Measurements from ENCODE around the gene KIAA0825. TPM values are rescaled to one million over a fixed set of nuclear protein-coding genes. Genes with fewer than 3 reads are reported as not detected.

The KIAA0825 gene
- total and polyA plus RNA-seq, 3 experiments from 2014 or later: 1.4 to 1.7 (median 1.5) TPM

DNA sequence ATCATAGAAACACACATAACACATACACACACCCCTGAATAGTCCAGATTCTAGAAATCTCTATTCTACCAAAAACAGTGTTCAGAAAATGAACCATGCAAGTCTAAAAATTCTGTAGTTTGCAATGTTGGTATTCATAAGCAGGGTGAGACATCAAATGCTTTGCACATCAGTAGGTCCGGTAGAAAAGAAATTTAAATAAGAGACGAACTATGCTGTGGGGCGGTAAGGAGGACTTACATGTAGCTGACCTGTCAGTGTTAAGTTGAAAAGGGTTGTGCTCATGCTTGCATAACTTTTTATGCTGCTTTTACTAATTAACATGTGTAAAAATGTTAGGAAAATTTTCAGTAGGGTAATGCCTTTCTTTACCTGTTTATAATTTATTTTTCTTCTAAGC, 409.1 kb downstream of the KIAA0825 start:
- Mint-ChIP-seq H3K27ac (no peak overlapping the region), H3K27me3 (no peaks in the 10 kb centered on the region), H3K4me1 (no peaks in the 10 kb centered on the region), H3K36me3 (no peaks in the 10 kb centered on the region), H3K9me3 (no peaks in the 10 kb centered on the region), H3K4me3 (no peak overlapping the region)
- Histone ChIP-seq H3K36me3 (ENCODE audit: insufficient read depth, low read length) (no peaks in the 10 kb centered on the region), H3K9me3 (ENCODE audit: low read length) (no peaks in the 10 kb centered on the region), H3K27ac (ENCODE audit: low read depth, low read length) (no peak overlapping the region), H3K4me1 (ENCODE audit: insufficient read depth, low read length) (no peaks in the 10 kb centered on the region), H3K27me3 (ENCODE audit: insufficient read depth, low read length, poor library complexity, severe bottlenecking) (no peaks in the 10 kb centered on the region), H3K4me3 (ENCODE audit: low read length) (no peak overlapping the region)
- no peak for DNase-seq
- POLR2A ChIA-PET: no interaction called here
- CTCF ChIA-PET: no interaction called here

DNA sequence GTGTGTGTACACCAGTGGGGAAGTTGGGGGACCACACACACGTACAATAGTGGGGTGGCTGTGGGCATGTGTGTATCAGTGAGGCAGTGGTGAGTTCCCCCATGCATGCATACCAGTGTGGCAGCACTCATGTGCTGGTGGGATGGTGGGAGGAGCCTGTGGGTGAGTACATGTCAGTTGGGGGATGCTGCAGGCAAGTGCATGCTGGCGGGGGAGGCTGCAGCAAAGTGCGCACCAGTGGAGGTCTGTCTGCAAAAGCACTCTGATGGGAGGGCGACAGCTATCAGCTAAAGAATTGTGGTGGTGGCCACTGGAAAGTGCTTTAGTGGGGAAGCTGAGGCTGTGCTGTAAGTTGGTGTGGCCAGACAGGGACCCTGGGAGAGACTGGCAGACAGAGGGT, 418.8 kb downstream of the KIAA0825 start:
- Mint-ChIP-seq H3K9me3 (peaks cover 0 to 3% (median 0%) of the 10 kb centered on the region in 5 donors), H3K4me3 (no peak overlapping the region), H3K36me3 (peaks cover 0 to 18% (median 0%) of the 10 kb centered on the region in 3 donors), H3K27me3 (peaks cover 0 to 1% of the 10 kb centered on the region in 2 donors), H3K4me1 (no peaks in the 10 kb centered on the region), H3K27ac (no peak overlapping the region)
- no peak overlapping the region for H3K27ac ChIP-seq (ENCODE audit: low read depth, low read length)
- H3K36me3 ChIP-seq (ENCODE audit: insufficient read depth, low read length): no peaks in the 10 kb centered on the region
- H3K4me1 ChIP-seq (ENCODE audit: insufficient read depth, low read length): no peaks in the 10 kb centered on the region
- no peaks in the 10 kb centered on the region for H3K9me3 ChIP-seq (ENCODE audit: low read length)
- no peaks in the 10 kb centered on the region for H3K27me3 ChIP-seq (ENCODE audit: insufficient read depth, low read length, poor library complexity, severe bottlenecking)
- no peak for DNase-seq
- ChIA-PET CTCF (no interaction called here), POLR2A (no interaction called here)
- no peak overlapping the region for H3K4me3 ChIP-seq (ENCODE audit: low read length)

DNA sequence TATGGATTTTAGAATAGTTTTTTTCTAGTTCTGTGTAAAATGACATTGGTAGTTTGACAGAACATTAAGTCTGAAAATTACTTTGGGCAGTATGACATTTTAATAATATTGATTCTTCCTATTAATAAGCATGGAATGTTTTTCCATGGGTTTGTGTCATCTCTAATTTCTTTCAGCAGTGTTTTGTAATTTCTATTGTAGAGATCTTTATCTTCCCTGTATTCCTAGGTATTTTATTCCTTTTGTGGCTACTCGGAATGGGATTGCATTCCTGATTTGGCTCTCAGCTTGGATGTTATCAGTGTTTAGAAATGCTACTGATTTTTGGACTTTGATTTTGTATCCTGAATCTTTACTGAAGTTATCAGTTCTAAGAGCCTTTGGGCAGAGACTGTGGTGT, 420.4 kb downstream of the KIAA0825 start:
- Histone ChIP-seq H3K4me1 (ENCODE audit: insufficient read depth, low read length) (no peaks in the 10 kb centered on the region), H3K27ac (ENCODE audit: low read depth, low read length) (no peak overlapping the region), H3K27me3 (ENCODE audit: insufficient read depth, low read length, poor library complexity, severe bottlenecking) (no peaks in the 10 kb centered on the region), H3K4me3 (ENCODE audit: low read length) (no peak overlapping the region), H3K9me3 (ENCODE audit: low read length) (no peaks in the 10 kb centered on the region), H3K36me3 (ENCODE audit: insufficient read depth, low read length) (no peaks in the 10 kb centered on the region)
- no peak for DNase-seq
- no peaks in the 10 kb centered on the region for H3K4me1 Mint-ChIP-seq
- H3K36me3 Mint-ChIP-seq: peaks cover 0 to 18% (median 0%) of the 10 kb centered on the region in 3 donors
- POLR2A ChIA-PET: no interaction called here
- peaks cover 0 to 1% of the 10 kb centered on the region in 2 donors for H3K27me3 Mint-ChIP-seq
- H3K27ac Mint-ChIP-seq: no peak overlapping the region
- H3K9me3 Mint-ChIP-seq: peaks cover 0 to 3% (median 0%) of the 10 kb centered on the region in 5 donors
- CTCF ChIA-PET: no interaction called here
- no peak overlapping the region for H3K4me3 Mint-ChIP-seq

DNA sequence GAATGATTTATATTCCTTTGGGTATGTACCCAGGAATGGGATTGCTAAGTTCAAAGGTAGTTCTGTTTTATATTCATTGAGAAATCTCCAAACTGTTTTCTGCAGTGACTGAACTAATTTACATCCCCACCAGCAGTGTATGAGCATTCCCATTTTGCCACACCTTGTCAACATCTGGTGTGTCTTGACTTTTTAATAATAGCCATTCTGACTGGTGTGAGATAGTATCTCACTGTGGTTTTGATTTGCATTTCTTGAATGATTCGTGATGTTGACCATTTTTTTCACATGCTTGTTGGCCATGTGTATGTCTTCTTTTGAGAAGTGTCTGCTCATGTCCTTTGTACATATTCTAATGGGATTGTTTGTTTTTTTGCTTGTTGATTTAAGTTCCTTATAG, 421.5 kb downstream of the KIAA0825 start:
- H3K4me1 Mint-ChIP-seq: no peaks in the 10 kb centered on the region
- peaks cover 0 to 1% of the 10 kb centered on the region in 2 donors for H3K27me3 Mint-ChIP-seq
- Histone ChIP-seq H3K27ac (ENCODE audit: low read depth, low read length) (no peak overlapping the region), H3K27me3 (ENCODE audit: insufficient read depth, low read length, poor library complexity, severe bottlenecking) (no peaks in the 10 kb centered on the region), H3K9me3 (ENCODE audit: low read length) (no peaks in the 10 kb centered on the region), H3K4me3 (ENCODE audit: low read length) (no peak overlapping the region), H3K4me1 (ENCODE audit: insufficient read depth, low read length) (no peaks in the 10 kb centered on the region), H3K36me3 (ENCODE audit: insufficient read depth, low read length) (no peaks in the 10 kb centered on the region)
- no peak overlapping the region for H3K27ac Mint-ChIP-seq
- peaks cover 0 to 3% (median 0%) of the 10 kb centered on the region in 5 donors for H3K9me3 Mint-ChIP-seq
- H3K36me3 Mint-ChIP-seq: peaks cover 0 to 18% (median 0%) of the 10 kb centered on the region in 3 donors
- H3K4me3 Mint-ChIP-seq: no peak overlapping the region
- ChIA-PET POLR2A (no interaction called here), CTCF (no interaction called here)
- DNase-seq: no peak

DNA sequence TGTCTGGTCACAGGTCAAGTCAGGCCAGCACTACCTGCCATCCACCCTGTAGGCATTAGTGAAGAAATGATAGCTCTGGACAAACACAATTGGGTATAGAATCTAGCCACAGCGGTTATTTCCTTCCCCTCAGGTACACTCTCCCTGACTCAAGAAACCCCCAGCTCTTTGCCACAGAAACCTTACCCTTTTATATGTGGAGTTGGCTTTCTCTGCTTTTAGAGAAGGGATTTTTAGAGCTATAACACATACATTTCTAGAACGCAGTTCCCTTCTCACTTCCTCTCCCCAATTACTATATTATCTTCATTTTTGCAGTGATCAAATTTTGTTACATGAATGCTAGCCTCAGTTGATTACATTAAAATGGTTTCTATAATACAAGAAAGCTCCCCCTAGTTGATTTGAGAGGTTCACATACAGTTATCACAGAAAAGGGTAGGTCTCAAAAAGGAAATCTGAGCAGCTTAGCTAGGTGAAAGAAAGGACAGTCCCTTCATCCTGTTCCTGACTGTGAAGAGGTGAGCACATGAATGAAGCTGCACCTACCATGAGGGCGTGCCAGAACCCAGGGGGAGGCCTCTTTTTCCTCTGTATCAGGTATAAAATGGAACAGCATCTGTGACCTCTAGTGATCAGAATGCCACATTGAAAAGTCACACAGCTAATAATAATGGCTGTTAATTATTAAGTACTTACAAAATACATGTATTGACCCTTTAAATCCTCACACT, 425.6 kb downstream of the KIAA0825 start:
- ChIA-PET CTCF (no interaction called here), POLR2A (no interaction called here)
- no peaks in the 10 kb centered on the region for H3K4me1 Mint-ChIP-seq
- Histone ChIP-seq H3K4me3 (ENCODE audit: low read length) (no peak overlapping the region), H3K9me3 (ENCODE audit: low read length) (no peaks in the 10 kb centered on the region), H3K27me3 (ENCODE audit: insufficient read depth, low read length, poor library complexity, severe bottlenecking) (no peaks in the 10 kb centered on the region), H3K36me3 (ENCODE audit: insufficient read depth, low read length) (no peaks in the 10 kb centered on the region), H3K4me1 (ENCODE audit: insufficient read depth, low read length) (no peaks in the 10 kb centered on the region), H3K27ac (ENCODE audit: low read depth, low read length) (no peak overlapping the region)
- no peak for DNase-seq
- H3K27ac Mint-ChIP-seq: no peak overlapping the region
- no peak overlapping the region for H3K4me3 Mint-ChIP-seq
- no peaks in the 10 kb centered on the region for H3K36me3 Mint-ChIP-seq
- peaks cover 0 to 1% of the 10 kb centered on the region in 2 donors for H3K27me3 Mint-ChIP-seq
- H3K9me3 Mint-ChIP-seq: peaks cover 0 to 10% (median 4%) of the 10 kb centered on the region in 5 donors

DNA sequence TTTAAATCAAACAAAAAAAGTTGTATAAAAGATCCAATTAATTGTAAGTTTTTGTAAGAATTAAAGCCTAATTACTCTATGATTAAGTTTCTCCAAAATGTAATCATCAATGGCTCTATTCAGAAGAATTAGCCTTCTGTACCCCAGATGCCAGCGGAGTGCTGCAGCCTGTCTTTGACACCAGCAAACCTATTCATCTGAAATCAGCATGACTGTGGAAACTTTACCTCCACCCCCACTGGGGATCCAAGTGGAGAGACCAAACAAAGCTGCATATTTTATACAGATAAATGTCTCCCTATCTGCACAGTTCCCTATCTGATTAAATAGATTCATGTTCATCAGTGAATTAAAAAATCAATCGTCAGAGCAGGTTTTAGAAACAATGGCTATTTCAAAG, 426.8 kb downstream of the KIAA0825 start:
- H3K36me3 Mint-ChIP-seq: peaks cover 0 to 6% (median 0%) of the 10 kb centered on the region in 3 donors
- Histone ChIP-seq H3K9me3 (ENCODE audit: low read length) (no peaks in the 10 kb centered on the region), H3K27me3 (ENCODE audit: insufficient read depth, low read length, poor library complexity, severe bottlenecking) (no peaks in the 10 kb centered on the region), H3K4me3 (ENCODE audit: low read length) (no peak overlapping the region), H3K4me1 (ENCODE audit: insufficient read depth, low read length) (no peaks in the 10 kb centered on the region), H3K36me3 (ENCODE audit: insufficient read depth, low read length) (no peaks in the 10 kb centered on the region), H3K27ac (ENCODE audit: low read depth, low read length) (no peak overlapping the region)
- H3K9me3 Mint-ChIP-seq: peaks cover 0 to 10% (median 4%) of the 10 kb centered on the region in 5 donors
- peaks cover 2 to 5% of the 10 kb centered on the region in 2 donors for H3K27me3 Mint-ChIP-seq
- ChIA-PET POLR2A (no interaction called here), CTCF (no interaction called here)
- H3K27ac Mint-ChIP-seq: no peak overlapping the region
- DNase-seq: no peak
- no peaks in the 10 kb centered on the region for H3K4me1 Mint-ChIP-seq
- no peak overlapping the region for H3K4me3 Mint-ChIP-seq

DNA sequence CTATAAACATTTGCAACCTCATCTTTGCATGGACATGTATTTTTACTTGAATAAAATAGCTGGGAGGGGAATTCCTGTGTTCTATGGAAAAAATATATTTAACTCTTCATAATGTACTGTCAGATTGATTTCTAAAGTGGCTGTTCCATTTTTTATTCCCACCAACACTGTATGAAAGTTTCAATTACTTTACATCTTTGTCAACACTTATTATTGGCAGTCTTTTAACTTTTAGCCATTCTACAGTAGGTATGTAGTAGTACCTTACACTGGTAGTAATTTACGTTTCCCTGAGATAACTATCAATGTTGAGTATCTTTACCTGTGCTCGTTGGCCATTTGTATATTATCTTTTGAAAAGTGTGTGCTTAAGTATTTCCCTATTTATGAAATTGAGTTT, 429.7 kb downstream of the KIAA0825 start:
- H3K36me3 Mint-ChIP-seq: peaks cover 0 to 7% (median 0%) of the 10 kb centered on the region in 3 donors
- ChIA-PET POLR2A (no interaction called here), CTCF (no interaction called here)
- peaks cover 0 to 10% (median 4%) of the 10 kb centered on the region in 5 donors for H3K9me3 Mint-ChIP-seq
- no peaks in the 10 kb centered on the region for H3K4me1 Mint-ChIP-seq
- no peaks in the 10 kb centered on the region for H3K27me3 ChIP-seq (ENCODE audit: insufficient read depth, low read length, poor library complexity, severe bottlenecking)
- no peak overlapping the region for H3K4me3 ChIP-seq (ENCODE audit: low read length)
- no peak overlapping the region for H3K27ac Mint-ChIP-seq
- H3K27me3 Mint-ChIP-seq: peaks cover 1 to 5% of the 10 kb centered on the region in 2 donors
- H3K4me1 ChIP-seq (ENCODE audit: insufficient read depth, low read length): no peaks in the 10 kb centered on the region
- no peaks in the 10 kb centered on the region for H3K36me3 ChIP-seq (ENCODE audit: insufficient read depth, low read length)
- no peaks in the 10 kb centered on the region for H3K9me3 ChIP-seq (ENCODE audit: low read length)
- no peak overlapping the region for H3K4me3 Mint-ChIP-seq
- DNase-seq: no peak
- no peak overlapping the region for H3K27ac ChIP-seq (ENCODE audit: low read depth, low read length)

DNA sequence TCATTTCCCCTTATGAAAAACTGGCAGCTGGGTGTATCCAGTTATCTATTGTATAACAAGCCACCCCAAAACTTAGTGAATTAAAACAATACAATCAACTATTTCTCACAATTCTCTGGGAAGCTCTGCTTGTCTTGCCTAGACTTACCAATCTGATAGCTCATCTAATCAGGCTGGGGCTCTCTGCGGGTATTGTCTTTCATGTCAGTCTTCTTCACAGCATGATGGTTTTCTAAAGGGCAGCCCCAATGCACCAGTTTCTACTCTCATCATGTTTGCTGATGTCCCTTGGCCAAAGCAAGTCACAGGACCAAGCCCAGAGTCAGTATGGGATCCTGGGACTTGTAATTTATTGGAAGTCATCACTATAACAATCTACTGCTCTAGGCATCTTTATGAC, 433.5 kb downstream of the KIAA0825 start:
- H3K9me3 Mint-ChIP-seq: peaks cover 0 to 10% (median 4%) of the 10 kb centered on the region in 5 donors
- H3K27me3 Mint-ChIP-seq: peaks cover 1 to 5% of the 10 kb centered on the region in 2 donors
- Histone ChIP-seq H3K4me1 (ENCODE audit: insufficient read depth, low read length) (no peaks in the 10 kb centered on the region), H3K9me3 (ENCODE audit: low read length) (no peaks in the 10 kb centered on the region), H3K27me3 (ENCODE audit: insufficient read depth, low read length, poor library complexity, severe bottlenecking) (no peaks in the 10 kb centered on the region), H3K4me3 (ENCODE audit: low read length) (no peak overlapping the region), H3K27ac (ENCODE audit: low read depth, low read length) (no peak overlapping the region), H3K36me3 (ENCODE audit: insufficient read depth, low read length) (no peaks in the 10 kb centered on the region)
- CTCF ChIA-PET: no interaction called here
- no peak overlapping the region for H3K27ac Mint-ChIP-seq
- peaks cover 0 to 7% (median 0%) of the 10 kb centered on the region in 3 donors for H3K36me3 Mint-ChIP-seq
- no peak for DNase-seq
- no peak overlapping the region for H3K4me3 Mint-ChIP-seq
- H3K4me1 Mint-ChIP-seq: no peaks in the 10 kb centered on the region
- POLR2A ChIA-PET: no interaction called here

Measured in CD8-positive, alpha-beta memory T cell (primary cell).